NCI-H2081 (cell line): Measurements from ENCODE around the gene OTX1.
"Not testable (repeated sequence)": the region's sequence is repeated elsewhere in the genome, so short reads cannot be mapped to it uniquely, and the experiment has no call there.

Experiments
- DNase-seq, 2 experiments: peaks; one replicate each; lab custom pipeline; 2025; lab: John Stamatoyannopoulos, UW

Gene OTX1

DNA sequence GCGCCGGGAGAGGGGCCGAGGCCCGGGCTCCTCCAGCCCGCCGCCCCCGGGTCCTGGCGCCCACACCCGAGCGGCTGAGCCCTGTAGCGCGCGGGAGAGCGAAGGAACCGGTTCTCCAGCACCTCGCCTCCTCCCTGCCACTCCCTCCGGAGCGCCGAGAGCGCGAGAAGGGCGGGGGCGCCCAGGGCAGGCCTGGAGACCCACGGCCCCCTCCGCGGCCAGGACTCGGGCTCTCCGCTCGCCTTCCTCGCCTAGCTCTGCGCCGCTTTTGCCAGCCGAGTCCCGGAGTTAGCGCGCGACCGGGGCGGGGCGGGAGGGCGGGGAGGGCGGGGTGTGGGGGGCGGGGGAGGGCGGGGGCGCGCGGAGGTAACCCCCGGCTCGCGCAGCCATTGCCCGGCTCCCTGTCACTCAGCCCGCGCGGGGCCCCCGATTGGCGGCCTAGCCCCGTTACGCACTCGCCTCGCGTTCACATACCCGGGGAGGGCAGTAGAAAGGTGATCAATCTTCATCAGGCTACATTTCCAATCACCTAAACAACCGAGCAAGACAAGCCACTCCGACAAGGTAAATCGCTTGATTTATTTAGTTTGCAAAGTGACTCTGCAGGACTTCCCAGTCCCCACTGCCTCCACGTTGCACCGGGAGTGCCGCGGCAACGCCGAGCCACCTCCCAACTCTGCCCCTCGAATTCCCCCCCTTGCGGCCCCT lies at the start of gene OTX1:
Gene OTX1, plus strand, starts transcription at position 497 of the 708 bp plus-strand sequence. CDS start 2,161 bp downstream, outside the sequence.
- peak; percentile 92 to 94 for DNase-seq

DNA sequence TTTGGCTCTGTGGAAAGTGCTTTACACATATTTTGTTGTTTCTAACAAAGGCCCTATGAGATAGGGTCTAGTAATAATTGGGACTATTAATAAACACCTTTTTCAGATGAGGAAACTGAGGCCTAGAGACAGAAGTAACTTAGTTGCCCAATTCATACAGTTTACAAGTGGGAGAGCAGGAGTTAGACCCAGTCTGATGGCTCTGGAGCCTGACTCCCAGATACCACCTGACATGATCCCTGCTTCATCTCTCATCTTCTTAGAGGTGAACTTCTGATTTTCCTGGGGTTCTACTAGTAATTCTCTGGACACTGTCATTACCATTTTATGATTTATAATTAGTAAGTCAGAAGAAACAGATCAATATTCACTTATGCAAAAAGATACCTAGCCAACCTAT lies 49.1 kb upstream of the OTX1 start:
- DNase-seq: no peak

DNA sequence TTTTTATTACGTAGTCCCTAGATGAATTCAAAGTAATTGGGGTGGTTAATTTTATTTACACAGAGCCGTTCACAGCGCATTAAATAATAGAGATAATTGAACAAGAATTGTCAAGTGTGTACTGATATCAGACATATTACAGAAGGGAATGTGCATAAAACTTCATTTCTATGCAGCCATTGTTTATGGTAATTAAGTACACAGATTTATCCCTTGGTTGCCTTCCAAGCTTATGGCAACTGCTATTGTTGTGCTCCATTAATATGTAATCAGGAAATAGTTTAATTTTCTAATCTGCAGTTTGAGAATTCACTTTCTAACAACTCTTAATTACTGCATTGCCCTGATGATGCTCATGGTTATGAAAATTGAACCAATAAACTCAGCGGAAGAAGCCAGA lies 47.3 kb upstream of the OTX1 start:
- DNase-seq: no peak

DNA sequence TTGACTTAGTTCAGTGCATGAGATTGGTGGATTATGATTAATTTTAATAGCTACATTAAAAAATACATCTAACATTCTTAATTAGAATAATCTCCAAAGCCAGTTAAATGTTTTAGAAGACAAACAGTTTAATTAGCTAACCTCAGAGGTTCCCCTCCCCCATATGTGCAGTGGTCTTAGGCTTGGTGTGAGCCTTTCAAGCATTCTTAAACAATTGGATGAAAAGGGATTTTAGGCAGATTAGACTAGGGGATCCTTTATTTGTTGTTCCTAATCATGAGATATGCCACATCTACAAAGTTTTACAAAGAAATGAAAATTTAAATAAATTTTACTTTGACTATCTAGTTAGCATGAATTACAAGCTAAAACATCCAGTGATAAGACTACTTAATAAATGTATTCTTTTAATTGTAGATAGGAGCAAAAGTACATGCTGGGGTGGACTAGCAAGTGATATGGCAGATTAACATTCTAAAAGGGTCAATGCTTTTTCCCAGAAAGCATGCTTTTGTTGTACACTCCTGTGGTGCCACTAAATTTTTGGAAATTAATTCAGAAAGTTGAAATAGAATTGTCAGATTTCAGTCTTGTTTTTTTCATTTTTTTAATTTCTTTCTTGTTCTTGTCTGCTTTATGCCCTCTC lies 42.7 kb upstream of the OTX1 start:
- DNase-seq: no peak

- DNase-seq: no peak
Measured at GRCh38 chr2:63008838-63009237, 41.8 kb upstream of the OTX1 start.

DNA sequence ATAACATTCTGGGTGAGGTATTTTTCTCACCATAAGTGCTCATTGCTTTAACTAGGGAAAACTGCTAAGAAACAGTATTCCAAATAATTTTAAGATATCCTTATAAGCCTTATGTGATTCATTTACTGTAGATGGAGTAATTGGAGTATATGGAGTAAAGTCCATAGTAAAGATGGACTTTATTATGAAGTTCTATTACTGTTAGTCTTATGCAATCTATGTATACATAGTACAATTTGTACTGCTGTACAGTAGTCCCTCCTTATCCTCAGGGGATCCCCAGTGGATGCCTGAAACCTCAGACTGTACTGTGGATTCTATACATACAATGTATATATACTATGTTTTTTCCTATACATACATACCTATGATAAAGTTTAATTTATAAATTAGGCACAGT lies 41.1 kb upstream of the OTX1 start:
- DNase-seq: no peak

DNA sequence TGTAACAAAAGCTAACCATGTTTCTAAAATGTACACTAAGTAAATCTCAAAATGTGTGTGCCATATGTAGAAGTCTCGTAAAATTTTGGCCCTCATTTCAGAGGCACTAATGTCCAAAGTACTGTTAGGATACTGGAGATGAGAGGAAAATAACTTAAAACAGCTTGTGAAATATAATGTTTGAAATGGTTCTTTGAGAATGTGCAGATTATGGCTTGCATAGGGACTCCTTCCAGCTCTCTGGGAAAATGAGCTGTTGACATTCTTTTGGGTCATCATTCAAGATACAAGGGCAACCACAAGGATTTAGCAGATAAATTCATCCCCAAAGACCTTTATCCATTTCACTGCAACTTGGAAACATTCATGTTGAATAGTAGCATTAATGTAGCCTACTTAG lies 38.1 kb upstream of the OTX1 start:
- DNase-seq: no peak

DNA sequence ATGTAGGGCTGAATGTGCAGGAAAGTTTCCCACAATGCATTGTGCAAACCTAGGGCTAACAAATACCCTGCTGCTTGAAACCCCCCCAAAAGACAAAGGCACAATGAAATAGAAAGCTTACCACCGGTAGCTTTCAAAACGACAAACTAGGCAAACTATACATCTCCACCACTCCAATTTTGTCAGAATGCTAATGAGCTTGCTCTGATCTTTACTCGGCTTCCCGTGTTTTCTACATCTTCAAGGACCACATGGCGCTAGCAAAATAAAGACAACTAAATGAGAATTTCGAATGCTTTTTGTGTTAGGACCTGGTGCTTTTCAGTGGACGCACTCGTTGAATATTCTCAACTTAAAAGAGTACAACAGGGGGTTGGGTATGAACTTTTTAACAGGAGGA lies 37.2 kb upstream of the OTX1 start:
- no peak for DNase-seq

- DNase-seq: no peak
Measured at GRCh38 chr2:63015389-63015788, 35.2 kb upstream of the OTX1 start.

- no peak for DNase-seq
Measured at GRCh38 chr2:63018439-63018838, 32.2 kb upstream of the OTX1 start.

GRCh38 chr2:63019686-63020085 lies 30.9 kb upstream of the OTX1 start:
- DNase-seq: not testable (repeated sequence)

DNA sequence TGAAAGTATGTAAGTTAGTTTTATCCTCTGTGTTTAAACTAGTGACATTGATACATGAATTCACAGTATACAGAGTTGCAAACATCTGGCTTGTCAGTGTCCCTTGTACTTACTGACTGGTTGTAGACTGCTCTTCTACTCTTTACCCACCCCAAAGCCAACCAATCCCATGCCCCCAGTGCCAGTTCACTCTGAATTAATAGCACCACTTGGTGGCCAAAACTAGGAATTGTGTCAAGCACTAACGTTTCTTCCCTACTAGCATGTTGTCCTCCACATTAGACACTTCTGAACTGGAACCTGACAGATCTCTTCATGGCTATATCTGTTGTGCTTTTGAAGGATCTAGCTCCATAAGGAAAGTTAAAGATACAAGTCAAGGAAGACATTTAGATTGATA lies 27.2 kb upstream of the OTX1 start:
- peak; percentile 3 to 43 for DNase-seq

DNA sequence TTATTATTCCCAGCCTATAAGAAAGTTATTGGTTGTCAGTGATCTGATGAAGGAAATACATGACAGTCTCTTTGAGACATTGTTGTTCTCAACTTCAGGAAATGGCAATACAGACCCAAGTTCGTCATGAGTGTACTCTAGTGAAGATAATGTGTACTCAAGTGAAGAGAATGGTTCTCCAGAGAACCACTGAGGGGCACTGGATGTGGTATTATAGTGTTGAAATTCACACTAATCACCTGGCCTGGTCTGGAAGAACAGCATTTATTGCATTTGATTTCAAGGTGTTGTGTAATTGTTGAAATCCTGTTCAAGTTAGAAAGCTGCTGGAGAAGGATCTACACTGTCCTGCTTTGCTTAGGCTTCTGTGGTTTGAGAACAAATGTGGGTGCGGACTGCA lies 23.4 kb upstream of the OTX1 start:
- no peak for DNase-seq

- no peak for DNase-seq
Measured at GRCh38 chr2:63029058-63029457, 21.6 kb upstream of the OTX1 start.

DNA sequence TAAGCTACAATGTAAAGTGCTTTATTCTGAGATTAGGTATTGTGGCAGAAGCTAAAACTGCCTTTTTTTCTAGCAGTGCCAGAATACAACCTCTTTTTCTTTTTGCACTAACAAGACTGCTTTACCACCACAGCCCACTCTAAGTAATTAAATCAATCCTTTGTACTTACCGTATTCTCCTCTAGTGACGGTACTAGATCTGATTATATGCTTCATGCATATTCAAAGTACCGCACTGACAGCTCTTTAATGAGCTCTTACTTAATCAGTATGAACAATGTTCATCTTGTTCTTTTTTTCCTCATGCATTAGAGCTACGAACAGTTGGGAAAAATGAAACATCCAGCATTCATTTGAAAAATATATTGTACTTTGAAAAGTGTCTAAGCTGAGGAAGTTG lies 16.1 kb upstream of the OTX1 start:
- DNase-seq: no peak

- DNase-seq: no peak
Measured at GRCh38 chr2:63035169-63035568, 15.5 kb upstream of the OTX1 start.

DNA sequence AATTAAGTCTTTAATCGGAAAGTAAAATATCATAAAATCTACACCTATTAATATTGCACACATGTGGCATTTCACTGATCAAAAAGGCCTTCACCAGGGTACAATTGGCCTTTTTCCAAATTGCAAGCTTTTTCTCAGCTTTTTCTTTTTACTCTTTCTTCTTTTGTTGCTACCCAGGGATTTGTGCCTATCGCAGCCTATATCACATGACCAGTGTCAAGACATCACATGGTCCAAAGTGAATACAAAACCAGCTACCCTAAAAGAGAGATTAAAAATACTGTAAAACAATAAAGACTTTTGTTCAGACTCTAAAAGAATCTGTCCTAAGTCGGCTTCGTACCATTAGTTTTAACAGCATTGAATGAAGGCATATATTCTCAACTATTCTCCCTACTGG lies 15.0 kb upstream of the OTX1 start:
- no peak for DNase-seq

GRCh38 chr2:63038034-63038433 lies 12.6 kb upstream of the OTX1 start:
- DNase-seq: no peak

GRCh38 chr2:63040586-63040985 lies 10.0 kb upstream of the OTX1 start:
- DNase-seq: no peak

DNA sequence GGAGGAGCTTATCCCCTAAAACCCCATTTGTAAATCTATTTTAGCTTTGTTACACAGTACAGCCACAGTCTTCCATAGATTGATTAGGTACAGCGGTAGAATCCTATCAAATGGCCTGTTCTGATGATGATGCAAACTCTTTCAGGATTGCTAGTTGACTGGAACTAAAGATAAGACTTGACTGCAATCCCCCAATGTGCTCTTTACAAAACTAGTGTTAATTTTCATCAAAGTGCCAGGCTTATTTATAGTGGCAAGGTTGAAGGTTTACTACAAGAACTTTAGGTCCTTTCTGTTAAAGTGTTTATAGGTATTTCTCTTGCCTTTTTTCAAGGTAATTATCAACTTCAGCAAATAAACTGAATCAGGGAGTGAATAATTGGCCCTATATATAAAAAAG lies 9.0 kb upstream of the OTX1 start:
- no peak for DNase-seq

DNA sequence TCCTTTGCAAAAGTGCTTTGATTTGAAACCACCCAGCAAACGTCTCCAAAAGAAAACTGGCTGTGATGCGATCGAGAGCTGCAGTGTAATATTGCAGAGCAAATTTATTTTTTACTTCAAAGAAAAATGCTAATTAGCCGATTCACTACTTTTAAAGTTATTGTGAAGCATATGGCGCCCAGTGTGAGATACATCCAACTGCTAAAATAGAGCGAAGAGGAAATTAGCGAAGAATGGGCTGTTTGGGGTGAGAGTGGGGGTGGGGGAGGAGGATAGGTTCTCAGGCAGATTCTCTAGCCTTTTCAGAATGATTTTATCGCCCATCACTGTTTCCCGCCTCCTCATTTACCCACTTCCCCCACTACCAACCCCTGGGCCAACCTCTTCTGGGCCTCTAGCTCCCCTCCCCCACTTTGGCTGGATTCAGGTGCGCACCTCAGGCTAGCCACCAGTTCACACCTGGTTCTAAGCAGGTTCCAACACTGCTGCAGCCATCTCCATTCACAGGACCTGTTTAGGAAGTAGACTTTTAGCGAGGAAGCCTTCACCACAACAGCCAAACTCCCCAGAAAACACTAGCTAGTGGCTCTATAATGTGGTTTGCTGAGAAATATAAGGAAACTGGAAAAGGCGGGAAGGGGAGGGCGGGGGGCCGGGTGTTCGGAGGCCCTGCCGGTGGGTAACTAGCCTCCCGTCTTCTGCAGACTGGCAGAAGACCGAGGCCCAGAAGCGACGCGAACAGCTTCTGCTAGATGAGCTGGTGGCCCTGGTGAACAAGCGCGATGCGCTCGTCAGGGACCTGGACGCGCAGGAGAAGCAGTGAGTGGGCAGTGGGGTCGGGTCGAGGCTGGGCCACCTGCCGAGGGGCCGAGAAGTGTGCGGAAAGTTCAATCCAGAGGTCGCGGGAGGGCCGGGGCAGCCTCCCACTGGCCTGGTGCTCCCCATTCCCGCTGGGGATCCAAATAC lies 6.0 kb upstream of the OTX1 start:
- DNase-seq: no peak

DNA sequence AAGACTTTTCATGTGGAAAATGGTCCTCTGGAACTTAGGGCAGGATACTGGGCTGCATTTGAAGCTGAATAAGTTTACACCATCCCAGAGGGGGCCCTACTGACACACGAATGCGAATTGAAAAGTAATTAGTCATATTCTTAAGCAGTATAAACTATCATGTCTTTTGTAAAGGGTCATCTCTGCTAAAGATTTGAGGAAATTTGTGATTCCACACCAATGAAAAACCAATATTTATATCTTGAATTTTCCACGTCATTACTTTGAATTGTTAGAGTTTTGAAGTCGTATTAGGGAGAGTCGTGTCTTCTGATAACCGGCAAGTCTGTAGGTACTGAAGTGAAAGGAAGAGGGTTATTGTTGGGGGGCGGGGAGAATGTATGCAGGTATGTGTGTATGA lies 4.1 kb upstream of the OTX1 start:
- no peak for DNase-seq

GRCh38 chr2:63046961-63047320 lies 3.7 kb upstream of the OTX1 start:
- no peak for DNase-seq
